Dermis microvascular lymphatic vessel endothelial cell (primary cell): ENCODE measurements around the gene TBCE. TPM values are rescaled to one million over a fixed set of nuclear protein-coding genes. Genes with fewer than 3 reads are reported as not detected.

ENCODE experiments used
- total RNA-seq: library from RNA; depleted of rRNA; stranded (reverse); fragments of >200 nt; gene quantifications from 2 replicates; pipeline ENCODE4 v1.2.1, GENCODE V29; 2014

Gene TBCE
- total RNA-seq, 1 donor from 2014 or later: 12.3 TPM

Other genes with a start within 250 kb of the TBCE start
- 73.6 and 92.5 TPM in 2 replicates for gene TOMM20, start 238.6 kb upstream of the TBCE start, total RNA-seq
- 27.3 and 32.3 TPM in 2 replicates for gene RBM34, start 206.2 kb upstream of the TBCE start, total RNA-seq
- gene ARID4B, start 39.2 kb upstream of the TBCE start, total RNA-seq: 29.8 and 44.1 TPM in 2 replicates
- gene GGPS1, start 38.9 kb upstream of the TBCE start, total RNA-seq: 10.4 and 20.6 TPM in 2 replicates
- gene B3GALNT2, start 137.0 kb downstream of the TBCE start, total RNA-seq: 35.8 and 43.9 TPM in 2 replicates